WTC11 (cell line): ENCODE results near the gene A1CF. TPM values are rescaled to one million over a fixed set of nuclear protein-coding genes. Genes with fewer than 3 reads are reported as not detected.

Experiments used
- ATAC-seq: fragments of 200-7000 bp; cut with Tn5 transposase; 2 replicates; pipeline ENCODE4 v1.10.0; 2021; ENCODE audit warnings: mild to moderate bottlenecking, moderate library complexity
- CTCF ChIA-PET: fragments of 300-600 bp; sonication (Branson Sonifier 250); formaldehyde crosslinking; loops from one replicate; lab custom pipeline; 2021; ENCODE audit warnings: antibody characterized with exemption; lab: Charles Lee
- POLR2A ChIA-PET: fragments of 350-600 bp; sonication (Branson Sonifier 250); formaldehyde crosslinking; loops from one replicate; lab custom pipeline; 2021; ENCODE audit warnings: antibody characterized with exemption; lab: Charles Lee
- DNase-seq: peaks from one replicate; pipeline ENCODE4 v3.0.0; 2021; ENCODE audit warnings: low spot score
- H3K27ac Mint-ChIP-seq: 2 replicates; pipeline ENCODE4 v1.8.0; 2021; ENCODE audit warnings: mixed read lengths
- H3K27me3 Mint-ChIP-seq: 2 replicates; pipeline ENCODE4 v1.8.0; 2021; ENCODE audit warnings: low read depth, mild to moderate bottlenecking, moderate library complexity, mixed read lengths
- H3K36me3 Mint-ChIP-seq: 2 replicates; pipeline ENCODE4 v1.8.0; 2021; ENCODE audit warnings: mixed read lengths
- H3K4me1 Mint-ChIP-seq: 2 replicates; pipeline ENCODE4 v1.8.0; 2022; ENCODE audit warnings: mixed read lengths
- H3K4me3 Mint-ChIP-seq: 2 replicates; pipeline ENCODE4 v1.8.0; 2021; ENCODE audit warnings: mild to moderate bottlenecking, moderate library complexity, mixed read lengths
- H3K9me3 Mint-ChIP-seq: 2 replicates; pipeline ENCODE4 v1.8.0; 2021; ENCODE audit warnings: mixed read lengths
- ATF6 ChIP-seq: sonication (generic); formaldehyde crosslinking; IDR thresholded peaks from 2 replicates; pipeline ENCODE4 v1.8.1; 2023; ENCODE audit warnings: mild to moderate bottlenecking, missing genetic modification reagents
- CBFB ChIP-seq: sonication (generic); formaldehyde crosslinking; IDR thresholded peaks from 2 replicates; pipeline ENCODE4 v1.8.1; 2022; ENCODE audit warnings: mild to moderate bottlenecking, low read depth, missing genetic modification reagents
- CREM ChIP-seq: sonication (generic); formaldehyde crosslinking; IDR thresholded peaks from 2 replicates; pipeline ENCODE4 v1.8.1; 2022; ENCODE audit warnings: mild to moderate bottlenecking, missing genetic modification reagents, moderate library complexity
- E2F5 ChIP-seq: sonication (generic); formaldehyde crosslinking; IDR thresholded peaks from 2 replicates; pipeline ENCODE4 v1.8.1; 2022; ENCODE audit warnings: mild to moderate bottlenecking, moderate library complexity, missing genetic modification reagents
- JUN ChIP-seq: sonication (generic); formaldehyde crosslinking; IDR thresholded peaks from 2 replicates; pipeline ENCODE4 v1.8.0; 2023; ENCODE audit warnings: mild to moderate bottlenecking, missing genetic modification reagents
- KAT7 ChIP-seq: sonication (generic); formaldehyde crosslinking; IDR thresholded peaks from 2 replicates; pipeline ENCODE4 v1.8.1; 2023; ENCODE audit warnings: missing genetic modification reagents, mild to moderate bottlenecking, borderline replicate concordance
- MLX ChIP-seq: sonication (generic); formaldehyde crosslinking; IDR thresholded peaks from 2 replicates; pipeline ENCODE4 v1.8.1; 2023; ENCODE audit warnings: mild to moderate bottlenecking, missing genetic modification reagents, moderate library complexity
- NFATC4 ChIP-seq: fragments of 250-450 bp; sonication (Bioruptor Pico); IDR thresholded peaks from 2 replicates; pipeline ENCODE4 v1.9.0; 2021; ENCODE audit warnings: mild to moderate bottlenecking
- NFE2L1 ChIP-seq: sonication (generic); formaldehyde crosslinking; IDR thresholded peaks from 2 replicates; pipeline ENCODE4 v1.8.1; 2023; ENCODE audit warnings: missing genetic modification reagents
- NR2C2 ChIP-seq: sonication (generic); formaldehyde crosslinking; IDR thresholded peaks from 2 replicates; pipeline ENCODE4 v1.8.0; 2022; ENCODE audit warnings: mild to moderate bottlenecking, missing genetic modification reagents
- PRRX2 ChIP-seq: fragments of 250-450 bp; sonication (Bioruptor Pico); IDR thresholded peaks from 2 replicates; pipeline ENCODE4 v1.8.0; 2021; ENCODE audit warnings: mild to moderate bottlenecking
- SP1 ChIP-seq: sonication (generic); formaldehyde crosslinking; conservative IDR thresholded peaks from 2 replicates; pipeline ENCODE4 v1.8.1; 2022; ENCODE audit warnings: missing genetic modification reagents
- STAT6 ChIP-seq: sonication (generic); formaldehyde crosslinking; conservative IDR thresholded peaks from 2 replicates; pipeline ENCODE4 v1.8.1; 2023; ENCODE audit warnings: mild to moderate bottlenecking, low read depth, missing genetic modification reagents, moderate library complexity
- USF2 ChIP-seq: sonication (generic); formaldehyde crosslinking; IDR thresholded peaks from 2 replicates; pipeline ENCODE4 v1.8.1; 2023; ENCODE audit warnings: mild to moderate bottlenecking, missing genetic modification reagents, moderate library complexity
- ZNF138 ChIP-seq: sonication (generic); formaldehyde crosslinking; conservative IDR thresholded peaks from 2 replicates; pipeline ENCODE4 v1.8.1; 2022; ENCODE audit warnings: mild to moderate bottlenecking, moderate library complexity, missing genetic modification reagents
- ZNF423 ChIP-seq: fragments of 250-450 bp; sonication (Bioruptor Pico); IDR thresholded peaks from 2 replicates; pipeline ENCODE4 v2.1.2; 2022; ENCODE audit warnings: mild to moderate bottlenecking, moderate library complexity
- ZNF512 ChIP-seq: sonication (generic); formaldehyde crosslinking; IDR thresholded peaks from 2 replicates; pipeline ENCODE4 v1.8.1; 2022; ENCODE audit warnings: missing genetic modification reagents, borderline replicate concordance
- ZNF532 ChIP-seq: fragments of 250-450 bp; sonication (Bioruptor Pico); IDR thresholded peaks from 2 replicates; pipeline ENCODE4 v1.9.0; 2021; ENCODE audit warnings: mild to moderate bottlenecking, borderline replicate concordance
- total RNA-seq: library from RNA; stranded (reverse); gene quantifications from 3 replicates; pipeline ENCODE4 v1.2.3, GENCODE V29; 2021

Gene A1CF
- total RNA-seq, 1 experiment from 2014 or later: 0.07 TPM

GRCh38 chr10:50929670-50930069 lies 44.2 kb upstream of the A1CF start:
- no peaks in the 10 kb centered on the region for H3K4me1 Mint-ChIP-seq
- ATAC-seq (peak; percentile 46), DNase-seq (no peak)
- H3K4me3 Mint-ChIP-seq: no peak overlapping the region
- POLR2A ChIA-PET: no interaction called here
- peaks cover 7% of the 10 kb centered on the region; the same call in 1 of the 2 replicates for H3K36me3 Mint-ChIP-seq
- no peak for TF ChIP-seq E2F5 (CRISPR knock-in tag)
- TF ChIP-seq CREM (CRISPR knock-in tag): no peak
- TF ChIP-seq NFE2L1 (CRISPR knock-in tag): no peak
- no peaks in the 10 kb centered on the region; the same call in 1 of the 2 replicates for H3K27me3 Mint-ChIP-seq
- CTCF ChIA-PET: no interaction called here
- H3K9me3 Mint-ChIP-seq: peaks cover 14% of the 10 kb centered on the region
- H3K27ac Mint-ChIP-seq: no peak overlapping the region

- ChIA-PET POLR2A (no interaction called here), CTCF (no interaction called here)
- no peaks in the 10 kb centered on the region for H3K4me1 Mint-ChIP-seq
- H3K27ac Mint-ChIP-seq: no peak overlapping the region
- peaks cover 21% of the 10 kb centered on the region for H3K36me3 Mint-ChIP-seq
- no peak for ATAC-seq
- no peak for TF ChIP-seq ZNF138
- no peak for TF ChIP-seq NFATC4 (CRISPR knock-in tag)
- no peak for TF ChIP-seq ATF6 (CRISPR knock-in tag)
- TF ChIP-seq USF2: no peak
- no peak for TF ChIP-seq ZNF423
- no peak for TF ChIP-seq NR2C2
- TF ChIP-seq ZNF512: no peak
- TF ChIP-seq PRRX2: no peak
- TF ChIP-seq CBFB: no peak
- TF ChIP-seq NFE2L1 (CRISPR knock-in tag): no peak
- H3K27me3 Mint-ChIP-seq: peaks cover 3% of the 10 kb centered on the region
- H3K4me3 Mint-ChIP-seq: no peak overlapping the region
- no peak for DNase-seq
- peaks cover 29% of the 10 kb centered on the region for H3K9me3 Mint-ChIP-seq
Observed at GRCh38 chr10:50928190-50928552, 42.7 kb upstream of the A1CF start.

GRCh38 chr10:50927522-50928189 lies 42.2 kb upstream of the A1CF start:
- ATAC-seq (no peak), DNase-seq (no peak)
- Mint-ChIP-seq H3K4me3 (no peak overlapping the region), H3K36me3 (peaks cover 26% of the 10 kb centered on the region), H3K27ac (no peak overlapping the region), H3K27me3 (peaks cover 5% of the 10 kb centered on the region), H3K4me1 (no peaks in the 10 kb centered on the region), H3K9me3 (peaks cover 34% of the 10 kb centered on the region)
- POLR2A ChIA-PET: no interaction called here
- CTCF ChIA-PET: no interaction called here
- TF ChIP-seq JUN (CRISPR knock-in tag) (no peak), ZNF423 (no peak), MLX (CRISPR knock-in tag) (no peak), KAT7 (CRISPR knock-in tag) (no peak), ZNF532 (CRISPR knock-in tag) (no peak), SP1 (CRISPR knock-in tag) (no peak), STAT6 (CRISPR knock-in tag) (no peak)
